Body of pancreas (tissue), 4 donors: Measurements from ENCODE around the gene MTERF4. TPM values are rescaled to one million over a fixed set of nuclear protein-coding genes. Genes with fewer than 3 reads are reported as not detected.

ENCODE experiments used
- ATAC-seq: fragments of 150-250 bp; one replicate; pipeline ENCODE4 v1.9.1; 2016
- DNase-seq, 4 donors: peaks; one replicate each; pipeline ENCODE4 v3.0.0-alpha.2; 2019
- H3K27ac ChIP-seq, 4 donors: fragments of 200-600 bp; sonication (generic); 1 replicate in 3 of 4; 2 replicates in 1 of 4; pipeline versions ENCODE4 v1.5.1 to v1.6.1; 2016 to 2019; ENCODE audit warnings: mild to moderate bottlenecking in 1 of 4, mixed read lengths in 1 of 4, moderate library complexity in 1 of 4
- H3K27me3 ChIP-seq, 2 donors: fragments of 200-600 bp; sonication (generic); one replicate each; pipeline ENCODE4 v1.6.0; 2016; ENCODE audit warnings: mild to moderate bottlenecking in 1 of 2
- H3K36me3 ChIP-seq, 2 donors: fragments of 200-600 bp; sonication (generic); replicated peaks in 1 of 2; 2 replicates each; pipeline ENCODE4 v1.5.1; 2016; ENCODE audit warnings: low read depth in 2 of 2; ENCODE audit not compliant: insufficient read depth in 1 of 2
- H3K4me1 ChIP-seq: fragments of 200-600 bp; sonication (generic); one replicate; pipeline ENCODE4 v1.6.0; 2016
- H3K4me3 ChIP-seq, 2 donors: fragments of 200-600 bp; sonication (generic); 1 replicate in 1 of 2; 2 replicates in 1 of 2; pipeline ENCODE4 v1.5.1; 2016 to 2019
- H3K9me3 ChIP-seq, 3 donors: fragments of 200-600 bp; sonication (generic); 1 replicate in 2 of 3; 2 replicates in 1 of 3; pipeline ENCODE4 v1.5.1; 2016
- CTCF ChIP-seq, 7 experiments: fragments of 450-650 bp in 4 of 7; fragments of 200-600 bp in 3 of 7; sonication (generic) in 3 of 7; IDR thresholded peaks; one replicate each; pipeline ENCODE4 v1.5.1; 2016 to 2019; ENCODE audit warnings: antibody characterized with exemption in 7 of 7
- POLR2A ChIP-seq, 3 donors: fragments of 450-650 bp; IDR thresholded peaks; one replicate each; pipeline ENCODE4 v1.6.1; 2016; ENCODE audit warnings: antibody characterized with exemption in 3 of 3, mild to moderate bottlenecking in 2 of 3
- WGBS, 2 donors: methylation state at CpG; one replicate each; pipeline ENCODE4 v1.1.5; 2017; 5-methylcytosine and 5-hydroxymethylcytosine counted together
- intact Hi-C: fragments of 100-400 bp; cut with DNase I; formaldehyde crosslinking; loops from one replicate; pipeline ENCODE4 v1.15.1; 2023
- total RNA-seq, 2 donors: library from RNA; depleted of rRNA; stranded (reverse); fragments of >200 nt; gene quantifications; one replicate each; pipeline ENCODE4 v1.1.0, GENCODE V29; 2016

Gene MTERF4
- total RNA-seq, 2 donors from 2014 or later, result 17.1 to 39.2 TPM

- H3K36me3 ChIP-seq, result peaks cover 0 to 2% of the 10 kb centered on the region in 2 donors
- H3K27me3 ChIP-seq, result no peaks in the 10 kb centered on the region
- no peaks in the 10 kb centered on the region for H3K4me1 ChIP-seq
- TF ChIP-seq POLR2A (IDR thresholded peaks at IDR 0.05) (no peak), CTCF (IDR thresholded peaks at IDR 0.05) (no peak)
- H3K4me3 ChIP-seq, result no peak overlapping the region
- no peak for DNase-seq
- no peak overlapping the region for H3K27ac ChIP-seq
- no peaks in the 10 kb centered on the region for H3K9me3 ChIP-seq
- 90 to 91% methylated on average over 31 to 32 of the region's 32 CpGs for WGBS, 2 donors
- intact Hi-C loops, result no loop called here
- no peak for ATAC-seq
Measured at GRCh38 chr2:241116606-241117560, 14.8 kb upstream of the MTERF4 start.

- Histone ChIP-seq H3K27ac (no peak overlapping the region), H3K27me3 (no peaks in the 10 kb centered on the region), H3K4me1 (no peaks in the 10 kb centered on the region), H3K36me3 (peaks cover 0 to 2% of the 10 kb centered on the region in 2 donors), H3K4me3 (no peak overlapping the region), H3K9me3 (no peaks in the 10 kb centered on the region)
- WGBS, 2 donors, result 70 to 92% methylated on average over 8 of the region's 8 CpGs
- DNase-seq (no peak), ATAC-seq (no peak)
- TF ChIP-seq CTCF (IDR thresholded peaks at IDR 0.05) (no peak), POLR2A (IDR thresholded peaks at IDR 0.05) (no peak)
- intact Hi-C loops, result no loop called here
Measured at GRCh38 chr2:241115361-241115760, 13.3 kb upstream of the MTERF4 start.

- Histone ChIP-seq H3K36me3 (peaks cover 0 to 2% of the 10 kb centered on the region in 2 donors), H3K27me3 (no peaks in the 10 kb centered on the region), H3K9me3 (no peaks in the 10 kb centered on the region), H3K4me3 (no peak overlapping the region), H3K27ac (no peak overlapping the region), H3K4me1 (no peaks in the 10 kb centered on the region)
- 92 to 93% methylated on average over 11 of the region's 11 CpGs for WGBS, 2 donors
- no peak for TF ChIP-seq CTCF (IDR thresholded peaks at IDR 0.05)
- no peak for TF ChIP-seq POLR2A (IDR thresholded peaks at IDR 0.05)
- intact Hi-C loops, result no loop called here
- ATAC-seq (no peak), DNase-seq (no peak)
Measured at GRCh38 chr2:241114836-241115235, 12.7 kb upstream of the MTERF4 start.

GRCh38 chr2:241112592-241112991, 10.5 kb upstream of the MTERF4 start:
- intact Hi-C loops, result no loop called here
- WGBS, 2 donors, result 71 to 78% methylated on average over 8 of the region's 8 CpGs

More at GRCh38 chr2:241112592-241112991, 10.5 kb upstream of the MTERF4 start:
- no peak for ATAC-seq
- no peak for TF ChIP-seq CTCF (IDR thresholded peaks at IDR 0.05)
- no peak for TF ChIP-seq POLR2A (IDR thresholded peaks at IDR 0.05)
- no peaks in the 10 kb centered on the region for H3K4me1 ChIP-seq
- no peak overlapping the region for H3K4me3 ChIP-seq
- H3K36me3 ChIP-seq, result peaks cover 0 to 2% of the 10 kb centered on the region in 2 donors
- H3K27me3 ChIP-seq, result no peaks in the 10 kb centered on the region
- H3K27ac ChIP-seq, result no peak overlapping the region
- H3K9me3 ChIP-seq, result no peaks in the 10 kb centered on the region
- no peak for DNase-seq
